ENCODE data around the gene OSBPL3.

The OSBPL3 gene

DNA sequence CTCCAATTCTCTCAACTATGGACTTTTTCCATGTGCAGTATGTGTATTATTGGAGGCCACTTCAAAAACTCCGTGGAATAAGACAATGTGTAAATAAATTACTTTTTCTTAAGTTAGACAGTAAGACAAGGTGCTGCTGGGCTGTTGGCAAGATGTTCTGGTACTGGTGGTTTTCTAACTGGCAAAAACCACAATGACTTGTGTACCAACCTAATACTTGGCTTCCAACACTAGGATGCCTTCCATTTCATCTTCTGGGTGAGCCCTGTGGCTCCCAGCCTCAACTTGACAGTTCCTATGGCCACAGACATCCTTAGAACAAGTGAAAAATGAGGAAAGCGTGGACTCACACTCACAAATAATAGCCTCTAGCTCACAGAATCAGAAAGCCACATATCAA lies 77.0 kb downstream of the OSBPL3 start:
- no peaks in the 10 kb centered on the region for H3K9me3 ChIP-seq (ENCODE audit: severe bottlenecking)
- no peaks in the 10 kb centered on the region for H3K36me3 ChIP-seq
- H3K4me3 ChIP-seq (ENCODE audit: low read depth, low read length): no peak overlapping the region
- DNase-seq: no peak
- no peaks in the 10 kb centered on the region for H3K27me3 ChIP-seq (ENCODE audit: insufficient read depth, low read depth, severe bottlenecking)
- TF ChIP-seq, protein P1, sequence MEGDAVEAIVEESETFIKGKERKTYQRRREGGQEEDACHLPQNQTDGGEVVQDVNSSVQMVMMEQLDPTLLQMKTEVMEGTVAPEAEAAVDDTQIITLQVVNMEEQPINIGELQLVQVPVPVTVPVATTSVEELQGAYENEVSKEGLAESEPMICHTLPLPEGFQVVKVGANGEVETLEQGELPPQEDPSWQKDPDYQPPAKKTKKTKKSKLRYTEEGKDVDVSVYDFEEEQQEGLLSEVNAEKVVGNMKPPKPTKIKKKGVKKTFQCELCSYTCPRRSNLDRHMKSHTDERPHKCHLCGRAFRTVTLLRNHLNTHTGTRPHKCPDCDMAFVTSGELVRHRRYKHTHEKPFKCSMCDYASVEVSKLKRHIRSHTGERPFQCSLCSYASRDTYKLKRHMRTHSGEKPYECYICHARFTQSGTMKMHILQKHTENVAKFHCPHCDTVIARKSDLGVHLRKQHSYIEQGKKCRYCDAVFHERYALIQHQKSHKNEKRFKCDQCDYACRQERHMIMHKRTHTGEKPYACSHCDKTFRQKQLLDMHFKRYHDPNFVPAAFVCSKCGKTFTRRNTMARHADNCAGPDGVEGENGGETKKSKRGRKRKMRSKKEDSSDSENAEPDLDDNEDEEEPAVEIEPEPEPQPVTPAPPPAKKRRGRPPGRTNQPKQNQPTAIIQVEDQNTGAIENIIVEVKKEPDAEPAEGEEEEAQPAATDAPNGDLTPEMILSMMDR (IDR thresholded peaks at IDR 0.05; ENCODE audit: low read depth, low read length): no peak
- H3K27ac ChIP-seq: no peak overlapping the region

GRCh38 chr7:24902276-24902675 lies 77.7 kb downstream of the OSBPL3 start:
- H3K27me3 ChIP-seq (ENCODE audit: insufficient read depth, low read depth, severe bottlenecking): no peaks in the 10 kb centered on the region
- H3K9me3 ChIP-seq (ENCODE audit: severe bottlenecking): no peaks in the 10 kb centered on the region
- H3K4me3 ChIP-seq (ENCODE audit: low read depth, low read length): no peak overlapping the region
- H3K36me3 ChIP-seq: no peaks in the 10 kb centered on the region
- H3K27ac ChIP-seq: no peak overlapping the region
- TF ChIP-seq, protein P1 (IDR thresholded peaks at IDR 0.05; ENCODE audit: low read depth, low read length): no peak
- DNase-seq: no peak

- no peak overlapping the region for H3K27ac ChIP-seq
- no peak for DNase-seq
- no peak overlapping the region for H3K4me3 ChIP-seq (ENCODE audit: low read depth, low read length)
- H3K36me3 ChIP-seq: no peaks in the 10 kb centered on the region
- H3K27me3 ChIP-seq (ENCODE audit: insufficient read depth, low read depth, severe bottlenecking): no peaks in the 10 kb centered on the region
- H3K9me3 ChIP-seq (ENCODE audit: severe bottlenecking): no peaks in the 10 kb centered on the region
- TF ChIP-seq, protein P1 (IDR thresholded peaks at IDR 0.05; ENCODE audit: low read depth, low read length): no peak
Observed at GRCh38 chr7:24899905-24900304, 80.1 kb downstream of the OSBPL3 start.

- Histone ChIP-seq H3K9me3 (ENCODE audit: severe bottlenecking) (no peaks in the 10 kb centered on the region), H3K27ac (no peak overlapping the region), H3K27me3 (ENCODE audit: insufficient read depth, low read depth, severe bottlenecking) (no peaks in the 10 kb centered on the region), H3K4me3 (ENCODE audit: low read depth, low read length) (no peak overlapping the region), H3K36me3 (no peaks in the 10 kb centered on the region)
- TF ChIP-seq, protein P1 (IDR thresholded peaks at IDR 0.05; ENCODE audit: low read depth, low read length): no peak
- DNase-seq: no peak
Observed at GRCh38 chr7:24899161-24899560, 80.8 kb downstream of the OSBPL3 start.

DNA sequence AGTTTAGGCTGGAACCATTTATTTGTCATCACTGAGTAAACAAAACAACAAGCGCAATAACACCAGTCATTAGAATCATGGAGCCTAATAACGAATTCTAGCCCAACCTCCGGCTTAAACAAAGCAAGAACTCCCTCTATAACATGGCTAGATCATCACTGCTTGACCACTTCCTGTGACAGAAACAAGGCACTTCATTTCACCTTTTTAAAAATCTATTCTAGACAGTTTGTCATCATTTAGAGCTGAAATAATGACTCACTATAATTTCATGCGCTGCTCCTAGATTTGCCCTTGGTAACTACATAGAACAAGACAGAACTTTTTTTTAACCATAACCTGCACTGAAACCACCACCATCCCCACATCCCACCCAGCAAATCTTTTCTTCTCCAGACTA lies 81.3 kb downstream of the OSBPL3 start:
- H3K27ac ChIP-seq: no peak overlapping the region
- H3K36me3 ChIP-seq: no peaks in the 10 kb centered on the region
- DNase-seq: no peak
- TF ChIP-seq, protein P1 (IDR thresholded peaks at IDR 0.05; ENCODE audit: low read depth, low read length): no peak
- H3K9me3 ChIP-seq (ENCODE audit: severe bottlenecking): no peaks in the 10 kb centered on the region
- H3K27me3 ChIP-seq (ENCODE audit: insufficient read depth, low read depth, severe bottlenecking): no peaks in the 10 kb centered on the region
- H3K4me3 ChIP-seq (ENCODE audit: low read depth, low read length): no peak overlapping the region

- H3K4me3 ChIP-seq (ENCODE audit: low read depth, low read length): no peak overlapping the region
- DNase-seq: no peak
- H3K27me3 ChIP-seq (ENCODE audit: insufficient read depth, low read depth, severe bottlenecking): no peaks in the 10 kb centered on the region
- no peaks in the 10 kb centered on the region for H3K9me3 ChIP-seq (ENCODE audit: severe bottlenecking)
- no peak overlapping the region for H3K27ac ChIP-seq
- no peaks in the 10 kb centered on the region; the same call in 1 of the 2 replicates for H3K36me3 ChIP-seq
- TF ChIP-seq, protein P1 (IDR thresholded peaks at IDR 0.05; ENCODE audit: low read depth, low read length): no peak
Observed at GRCh38 chr7:24896031-24896501, 83.9 kb downstream of the OSBPL3 start.

All from WERI-Rb-1 (cell line).